H1 (cell line): ENCODE measurements around the gene OTUB1.

Experiments
- CREB1 ChIP-seq: IDR thresholded peaks from 2 replicates; pipeline ENCODE4 v1.6.1; 2012; ENCODE audit warnings: inconsistent platforms
- GABPA ChIP-seq: IDR thresholded peaks from 2 replicates; pipeline ENCODE4 v1.6.1; 2011; ENCODE audit warnings: mild to moderate bottlenecking, low read length, moderate library complexity, borderline replicate concordance; ENCODE audit not compliant: insufficient read depth
- JUN ChIP-seq: IDR thresholded peaks from 2 replicates; pipeline ENCODE4 v1.6.1; 2011; ENCODE audit warnings: low read depth, mild to moderate bottlenecking, improper control_type of control experiment, low read length
- NRF1 ChIP-seq: IDR thresholded peaks from 2 replicates; pipeline ENCODE4 v1.6.1; 2011; ENCODE audit warnings: mild to moderate bottlenecking, low read depth, low read length, improper control_type of control experiment
- POLR2A ChIP-seq, 2 experiments: IDR thresholded peaks; 1 replicate in 1 of 2; 2 replicates in 1 of 2; pipeline ENCODE4 v1.6.1; 2011; ENCODE audit warnings: low read depth in 2 of 2, low read length in 2 of 2, mild to moderate bottlenecking in 2 of 2; ENCODE audit errors: control extremely low read depth in 1 of 2
- SP4 ChIP-seq: IDR thresholded peaks from 2 replicates; pipeline ENCODE4 v1.6.1; 2012; ENCODE audit warnings: low read length, inconsistent platforms
- TAF7 ChIP-seq: optimal IDR thresholded peaks from 2 replicates; pipeline ENCODE3; 2011; ENCODE audit warnings: low read depth, mild to moderate bottlenecking, inconsistent platforms, low read length, moderate library complexity, borderline replicate concordance
- TF ChIP-seq, protein P1 (sequence below), 3 experiments: IDR thresholded peaks; 1 replicate in 2 of 3; 2 replicates in 1 of 3; pipeline versions ENCODE4 v1.5.1 to v1.6.1; 2011; ENCODE audit warnings: low read length in 3 of 3, mild to moderate bottlenecking in 3 of 3, inconsistent platforms in 2 of 3, low read depth in 1 of 3, moderate library complexity in 1 of 3; ENCODE audit not compliant: insufficient read depth in 1 of 3; ENCODE audit errors: control extremely low read depth in 1 of 3

DNA sequence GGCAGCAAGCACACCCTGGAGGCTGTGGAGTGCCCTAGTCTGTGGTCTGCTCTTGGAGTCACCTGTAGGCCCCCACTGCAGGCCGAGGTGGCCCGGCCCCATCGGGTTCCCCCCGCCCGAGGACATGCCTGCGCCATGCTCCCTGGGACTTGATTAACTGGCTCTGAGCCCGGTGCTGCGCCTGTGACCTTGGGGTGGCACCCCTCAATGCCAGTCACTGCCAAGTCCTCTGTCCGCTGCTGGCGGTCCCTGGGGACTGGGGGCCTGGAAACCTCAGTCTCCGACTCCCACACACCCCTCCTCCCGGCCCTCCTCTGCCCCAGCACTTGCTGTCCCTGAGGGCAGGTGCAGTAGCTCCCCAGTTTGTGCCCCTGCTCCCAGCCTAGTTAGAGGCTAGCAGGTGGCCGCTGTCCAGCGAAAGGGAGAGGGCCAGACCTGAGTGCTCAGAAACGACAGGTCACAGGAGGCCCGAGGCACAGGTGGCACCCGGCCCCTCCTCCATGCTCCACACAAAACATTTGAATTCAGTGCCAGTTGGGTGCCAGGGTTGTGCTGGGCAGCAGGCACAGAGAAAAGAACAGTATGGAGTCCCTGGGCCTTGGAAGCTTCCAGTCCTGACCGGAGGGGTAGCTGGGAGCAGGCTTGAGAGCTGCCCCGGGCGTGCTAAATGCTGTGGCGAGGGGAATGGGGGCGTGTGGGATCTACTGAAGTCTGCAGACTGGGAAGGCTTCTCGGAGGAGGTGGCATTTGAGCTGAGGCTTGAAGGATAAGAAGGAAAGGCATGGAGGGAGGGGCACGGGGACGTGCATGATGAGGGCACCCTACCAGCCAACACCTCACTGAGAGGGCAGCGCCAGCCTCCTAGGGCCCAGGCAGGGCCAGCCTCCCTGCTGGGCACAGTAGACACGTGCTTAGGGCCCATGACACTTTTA, 33.1 kb downstream of the OTUB1 start:
- TF ChIP-seq SP4 (no peak), POLR2A (IDR thresholded peaks at IDR 0.05; ENCODE audit: control extremely low read depth in 1 of 2, low read depth in 2 of 2, low read length in 2 of 2) (no peak), TAF7 (no peak), CREB1 (no peak), NRF1 (no peak), GABPA (no peak), JUN (no peak)
- TF ChIP-seq, protein P1, sequence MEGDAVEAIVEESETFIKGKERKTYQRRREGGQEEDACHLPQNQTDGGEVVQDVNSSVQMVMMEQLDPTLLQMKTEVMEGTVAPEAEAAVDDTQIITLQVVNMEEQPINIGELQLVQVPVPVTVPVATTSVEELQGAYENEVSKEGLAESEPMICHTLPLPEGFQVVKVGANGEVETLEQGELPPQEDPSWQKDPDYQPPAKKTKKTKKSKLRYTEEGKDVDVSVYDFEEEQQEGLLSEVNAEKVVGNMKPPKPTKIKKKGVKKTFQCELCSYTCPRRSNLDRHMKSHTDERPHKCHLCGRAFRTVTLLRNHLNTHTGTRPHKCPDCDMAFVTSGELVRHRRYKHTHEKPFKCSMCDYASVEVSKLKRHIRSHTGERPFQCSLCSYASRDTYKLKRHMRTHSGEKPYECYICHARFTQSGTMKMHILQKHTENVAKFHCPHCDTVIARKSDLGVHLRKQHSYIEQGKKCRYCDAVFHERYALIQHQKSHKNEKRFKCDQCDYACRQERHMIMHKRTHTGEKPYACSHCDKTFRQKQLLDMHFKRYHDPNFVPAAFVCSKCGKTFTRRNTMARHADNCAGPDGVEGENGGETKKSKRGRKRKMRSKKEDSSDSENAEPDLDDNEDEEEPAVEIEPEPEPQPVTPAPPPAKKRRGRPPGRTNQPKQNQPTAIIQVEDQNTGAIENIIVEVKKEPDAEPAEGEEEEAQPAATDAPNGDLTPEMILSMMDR (IDR thresholded peaks at IDR 0.05; ENCODE audit: control extremely low read depth in 1 of 3, insufficient read depth in 1 of 3, low read depth in 1 of 3, low read length in 3 of 3): no peak
